ENCODE results near the gene ZNF22.

ZNF22 gene

DNA sequence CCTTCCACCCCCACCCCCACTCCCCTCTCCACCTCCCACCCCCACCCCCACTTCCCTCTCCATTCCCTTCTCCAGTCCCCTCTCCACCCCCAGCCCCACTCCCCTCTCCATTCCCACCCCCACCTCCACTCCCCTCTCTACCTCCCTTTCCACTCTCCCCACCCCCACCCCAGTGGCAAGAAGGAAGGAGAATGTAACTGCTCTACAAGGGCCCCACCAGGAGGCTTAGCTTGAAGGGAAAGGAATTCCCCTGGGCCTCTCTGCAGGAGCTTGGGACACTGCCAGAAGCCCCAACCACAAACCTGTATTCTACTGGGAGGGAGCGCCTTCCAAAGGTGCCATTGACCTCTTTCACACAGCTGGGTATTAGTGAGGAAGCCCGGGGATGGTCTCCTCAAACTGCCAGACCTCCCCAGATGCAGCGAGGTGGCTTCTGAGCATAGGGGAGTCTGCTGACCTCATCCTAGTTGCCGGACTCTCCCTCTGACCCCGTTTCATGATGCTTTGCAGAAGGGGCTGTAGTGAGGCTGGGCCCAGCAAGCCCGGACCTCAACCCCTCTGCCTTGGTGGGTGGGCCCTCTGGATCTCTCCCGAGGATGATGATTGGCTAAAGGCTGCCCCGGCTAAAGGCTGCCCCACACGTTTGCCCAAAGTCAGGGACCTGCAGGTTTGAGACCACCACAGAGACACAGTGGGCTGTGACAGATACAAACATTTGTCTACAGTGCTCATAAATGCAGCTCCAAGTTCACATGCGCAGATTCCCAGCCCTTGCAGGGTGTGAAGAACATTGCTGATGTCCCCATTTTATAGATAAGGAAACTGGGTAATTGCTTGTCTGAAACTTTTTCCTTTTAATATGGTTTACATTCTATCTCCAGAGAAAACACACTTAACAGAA, 25.0 kb upstream of the ZNF22 start:
- Histone ChIP-seq H3K36me3 (peaks cover 0 to 88% (median 24%) of the 10 kb centered on the region in 11 experiments; a peak in 18 of 22 replicates), H3K27me3 (no peaks in the 10 kb centered on the region), H3K9ac (peak overlapping the region; percentile 22 to 86 (median 80); a peak in 19 of 22 replicates), H3K4me2 (peak overlapping the region; percentile 92 to 100 (median 99)), H3K27ac (peak overlapping the region in 10 of 11 experiments; percentile 26 to 98 (median 92); a peak in 17 of 22 replicates), H3K4me1 (peaks cover 85 to 99% (median 98%) of the 10 kb centered on the region in 10 experiments), H4K20me1 (peaks cover 0 to 49% (median 16%) of the 10 kb centered on the region in 11 experiments; a peak in 9 of 22 replicates), H3K4me3 (peak overlapping the region; percentile 31 to 68 (median 63); a peak in 15 of 20 replicates), H3K9me3 (replicated peaks in 1 of 11) (no peaks in the 10 kb centered on the region)
- TF ChIP-seq Cebpa-rat (IDR thresholded peaks at IDR 0.05), result no peak

DNA sequence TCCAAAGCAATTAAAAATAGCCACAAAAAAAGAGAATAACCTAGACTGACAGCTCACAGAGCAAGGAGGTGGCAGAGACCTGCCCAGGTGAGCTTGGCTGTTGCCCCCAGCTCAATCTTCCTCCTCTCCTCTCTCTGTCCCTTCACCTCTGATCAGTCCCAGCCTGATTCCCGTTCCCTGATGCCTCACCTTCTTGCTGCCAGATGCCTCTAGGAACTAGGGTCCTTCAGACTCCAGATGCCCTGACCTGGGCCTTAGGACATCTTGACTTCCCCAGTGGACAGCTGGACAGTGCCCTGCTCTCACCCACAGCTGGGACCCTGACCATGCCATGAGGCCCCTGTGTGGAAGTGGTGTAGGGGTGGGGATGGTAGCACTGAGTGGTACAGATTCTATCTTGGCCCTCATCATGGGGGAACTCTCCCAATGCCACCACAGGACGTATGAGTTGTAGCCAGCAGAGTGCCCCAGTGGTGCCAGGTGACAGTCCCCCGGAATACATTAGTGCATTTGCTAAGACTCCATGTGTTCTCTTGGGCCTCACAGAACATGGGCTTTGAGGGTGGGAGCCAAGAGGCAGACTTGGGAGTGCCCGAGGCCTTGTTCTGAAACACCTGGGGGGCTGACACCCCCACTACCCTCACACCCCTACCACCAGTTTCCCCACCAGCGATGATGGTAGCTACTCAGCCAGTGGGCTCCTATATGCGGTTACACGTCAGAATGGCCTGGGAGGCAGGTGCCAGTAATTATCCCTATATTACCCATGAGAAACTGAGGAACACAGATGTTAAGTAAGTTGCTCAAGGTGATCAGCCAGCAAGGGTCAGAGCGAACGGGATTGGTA, 24.1 kb upstream of the ZNF22 start:
- Histone ChIP-seq H3K4me2 (peak overlapping the region; percentile 90 to 100 (median 97)), H3K4me3 (peak overlapping the region; percentile 61 to 68 (median 64); a peak in 19 of 20 replicates), H3K36me3 (peaks cover 0 to 88% (median 15%) of the 10 kb centered on the region in 11 experiments; a peak in 16 of 22 replicates), H3K9ac (peak overlapping the region; percentile 71 to 86 (median 78); a peak in 21 of 22 replicates), H3K27ac (peak overlapping the region in 9 of 11 experiments; percentile 24 to 81 (median 76); a peak in 14 of 22 replicates), H3K4me1 (peaks cover 94 to 99% (median 98%) of the 10 kb centered on the region in 10 experiments), H3K9me3 (replicated peaks in 1 of 11) (no peaks in the 10 kb centered on the region), H4K20me1 (peaks cover 0 to 58% (median 17%) of the 10 kb centered on the region in 11 experiments; a peak in 10 of 22 replicates), H3K27me3 (no peaks in the 10 kb centered on the region)
- no peak for TF ChIP-seq Cebpa-rat (IDR thresholded peaks at IDR 0.05)

DNA sequence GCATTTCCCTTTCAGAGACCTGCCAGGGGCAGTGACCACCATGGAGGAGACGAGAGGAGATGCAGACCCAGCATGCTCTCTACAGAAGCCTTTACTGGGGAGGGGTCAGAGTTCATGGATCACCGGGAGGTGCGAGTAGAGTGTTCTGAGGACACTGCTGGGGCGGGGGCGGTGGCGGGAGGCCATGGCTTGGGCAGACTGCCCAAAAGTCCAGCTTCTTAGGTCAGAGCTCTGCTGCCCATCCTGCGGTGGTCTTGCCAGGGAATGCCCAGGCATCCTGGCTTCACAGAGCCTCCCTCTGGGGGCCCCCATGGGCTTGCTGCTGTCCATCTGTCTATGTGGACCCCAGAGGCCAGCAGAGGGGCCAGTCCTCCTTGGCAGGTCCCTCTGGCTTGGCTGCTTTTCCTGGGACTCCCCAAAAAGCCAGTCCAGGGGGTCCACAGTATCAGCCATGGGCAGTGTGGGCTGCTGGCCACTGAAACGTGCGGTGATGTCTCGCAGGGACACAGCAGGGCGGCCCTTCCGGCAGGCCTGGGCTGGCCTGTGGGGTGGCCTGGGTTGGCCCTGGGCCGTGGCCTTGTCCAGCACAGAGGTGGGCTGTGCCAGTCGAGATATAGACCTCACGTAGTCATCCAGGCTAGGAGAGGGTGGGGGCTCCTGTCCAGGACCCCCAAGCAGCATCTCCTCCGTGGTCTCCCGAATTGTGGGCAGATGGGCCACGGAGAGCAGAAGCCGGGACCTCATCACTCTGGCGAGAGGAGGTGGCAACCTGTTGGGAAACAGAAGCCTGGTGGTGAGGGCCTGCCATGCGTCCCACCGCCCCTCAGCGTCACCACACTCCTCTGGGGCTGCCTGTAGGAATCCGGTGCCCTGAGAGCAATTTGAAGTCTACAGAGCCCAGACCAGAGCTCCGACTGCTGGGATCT, 23.2 kb upstream of the ZNF22 start:
- no peak for TF ChIP-seq Cebpa-rat (IDR thresholded peaks at IDR 0.05)
- H3K9me3 ChIP-seq (replicated peaks in 1 of 11), result no peaks in the 10 kb centered on the region
- H4K20me1 ChIP-seq, result peaks cover 0 to 68% (median 17%) of the 10 kb centered on the region in 11 experiments; a peak in 11 of 22 replicates
- peak overlapping the region; percentile 47 to 81 (median 76) for H3K27ac ChIP-seq
- peak overlapping the region; percentile 71 to 86 (median 78) for H3K9ac ChIP-seq
- peaks cover 0 to 88% (median 6%) of the 10 kb centered on the region in 11 experiments; a peak in 12 of 22 replicates for H3K36me3 ChIP-seq
- H3K4me3 ChIP-seq, result peak overlapping the region; percentile 61 to 68 (median 64)
- H3K27me3 ChIP-seq, result no peaks in the 10 kb centered on the region
- peak overlapping the region; percentile 90 to 100 (median 97) for H3K4me2 ChIP-seq
- H3K4me1 ChIP-seq, result peaks cover 97 to 99% (median 98%) of the 10 kb centered on the region in 10 experiments

DNA sequence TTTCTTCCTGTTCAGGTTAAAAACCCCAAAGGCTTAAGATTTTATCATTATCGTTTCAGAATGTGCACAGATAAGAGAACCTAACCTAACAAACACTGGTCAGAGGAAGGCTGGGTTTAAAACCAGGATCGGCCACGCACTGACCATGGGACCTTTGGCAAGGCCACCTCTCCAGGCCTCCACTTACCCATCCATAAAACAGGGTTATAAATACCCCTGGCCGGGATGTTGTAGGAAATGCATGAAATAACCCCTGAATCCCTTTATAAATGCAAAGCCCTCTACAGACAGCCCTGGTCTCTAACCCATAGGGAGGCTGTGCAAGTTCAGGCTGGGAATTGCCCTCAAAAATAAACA, 22.5 kb upstream of the ZNF22 start:
- Histone ChIP-seq H3K9me3 (replicated peaks in 1 of 11) (no peaks in the 10 kb centered on the region), H3K4me3 (peak overlapping the region; percentile 61 to 68 (median 64)), H3K27me3 (no peaks in the 10 kb centered on the region), H3K4me1 (peaks cover 94 to 98% (median 98%) of the 10 kb centered on the region in 10 experiments), H3K9ac (peak overlapping the region; percentile 71 to 86 (median 78)), H4K20me1 (peaks cover 0 to 74% (median 17%) of the 10 kb centered on the region in 11 experiments; a peak in 11 of 22 replicates), H3K4me2 (peak overlapping the region; percentile 90 to 100 (median 97)), H3K27ac (peak overlapping the region; percentile 47 to 81 (median 76)), H3K36me3 (peaks cover 0 to 88% (median 6%) of the 10 kb centered on the region in 11 experiments; a peak in 11 of 22 replicates)
- TF ChIP-seq Cebpa-rat (IDR thresholded peaks at IDR 0.05), result no peak

DNA sequence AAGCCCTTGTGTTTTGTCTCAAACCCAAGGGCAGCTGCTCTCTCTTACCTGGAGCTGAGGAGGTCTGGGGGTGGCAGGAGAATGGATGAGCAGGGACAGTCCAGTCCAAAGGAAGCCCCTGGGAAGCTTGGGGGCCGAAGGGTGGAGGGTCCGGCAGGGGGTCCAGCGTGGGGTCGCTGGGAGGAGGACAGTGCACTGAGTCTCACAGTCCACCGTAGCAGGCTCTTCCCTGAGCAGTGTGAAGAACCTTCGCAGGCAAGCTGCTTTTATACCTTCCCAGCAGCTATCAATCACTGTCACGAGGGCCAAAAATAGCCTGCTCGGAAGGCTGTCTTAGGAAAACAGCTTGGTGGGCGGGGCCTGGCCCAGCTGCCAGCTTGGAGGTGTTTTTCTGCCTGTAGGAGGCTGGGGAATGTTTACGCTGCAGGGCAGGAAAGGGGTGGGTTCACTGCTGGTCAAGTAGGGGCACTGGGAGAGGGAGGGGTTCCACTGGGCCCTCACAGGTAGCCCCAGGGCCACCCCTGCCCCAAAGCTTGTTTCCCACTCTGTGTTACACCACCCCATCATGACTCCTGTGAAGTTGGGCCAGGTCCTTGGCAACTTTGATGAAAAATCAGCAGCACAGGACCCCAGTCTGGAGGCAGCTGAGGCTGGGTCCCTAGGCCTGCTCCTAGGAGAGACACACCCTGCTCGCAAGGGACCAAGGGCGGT, 22.0 kb upstream of the ZNF22 start, which contains the start of gene DEPP1:
Gene DEPP1 (minus strand): TSS at position 240 of the 711 bp plus-strand sequence. CDS start 779 bp downstream, outside the sequence.
- peak within 1 kb of the TSS; percentile 61 to 68 (median 64) for H3K4me3 ChIP-seq
- H3K9ac ChIP-seq, result peak within 1 kb of the TSS; percentile 71 to 86 (median 78)
- peak within 1 kb of the TSS; percentile 90 to 100 (median 97) for H3K4me2 ChIP-seq

DNA sequence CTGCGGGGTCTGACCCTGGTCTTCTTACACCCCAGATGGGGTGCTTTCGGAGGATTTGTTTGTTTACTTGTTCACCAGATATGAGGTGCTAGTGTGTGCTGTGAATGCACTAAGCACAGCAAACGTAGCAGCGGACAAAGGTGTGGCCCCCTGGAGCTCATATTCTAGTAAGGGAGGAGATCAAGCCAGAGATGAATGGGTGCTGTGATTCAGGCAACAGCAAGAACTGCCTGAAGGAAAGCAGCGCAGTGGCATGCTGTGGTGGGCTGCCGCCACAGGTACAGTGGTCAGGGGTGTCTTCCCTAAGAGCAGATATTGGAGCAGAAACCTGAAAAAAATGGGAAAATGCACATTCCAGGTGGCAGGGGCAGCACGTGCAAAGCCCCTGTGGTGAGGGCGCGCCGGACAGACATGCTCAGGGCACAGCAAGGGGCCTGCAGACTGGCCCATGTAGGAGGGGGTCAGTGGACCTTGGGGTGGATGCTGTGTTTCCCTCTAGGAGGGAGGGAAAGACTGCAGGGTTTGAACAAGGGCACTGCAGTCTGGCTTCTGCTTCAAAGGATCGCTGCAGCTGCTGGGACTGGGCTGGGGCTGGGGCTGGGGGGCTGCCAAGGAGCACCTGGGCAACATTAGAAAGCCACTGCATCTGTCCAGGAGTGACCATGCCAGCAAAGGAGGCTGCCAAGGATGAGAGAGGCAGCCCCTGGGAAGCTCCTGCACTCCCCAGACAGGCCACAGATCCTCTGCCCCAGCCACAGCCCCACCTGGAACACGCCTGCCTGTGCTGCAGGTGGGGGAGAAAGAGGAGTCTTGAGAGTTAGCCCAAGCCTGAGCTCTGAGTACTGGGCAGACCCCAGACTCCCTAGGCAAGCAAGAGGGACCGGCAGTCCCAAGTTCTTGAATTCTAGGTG, 21.2 kb upstream of the ZNF22 start:
- H3K4me3 ChIP-seq, result peak overlapping the region in 3 of 10 experiments; percentile 62 to 68 (median 67); a peak in 4 of 20 replicates
- peaks cover 81 to 98% (median 90%) of the 10 kb centered on the region in 10 experiments for H3K4me1 ChIP-seq
- H3K36me3 ChIP-seq, result peaks cover 0 to 88% (median 16%) of the 10 kb centered on the region in 11 experiments; a peak in 15 of 22 replicates
- no peaks in the 10 kb centered on the region for H3K9me3 ChIP-seq (replicated peaks in 1 of 11)
- peaks cover 0 to 88% (median 17%) of the 10 kb centered on the region in 11 experiments; a peak in 11 of 22 replicates for H4K20me1 ChIP-seq
- peak overlapping the region; percentile 47 to 81 (median 76); a peak in 19 of 22 replicates for H3K27ac ChIP-seq
- no peak for TF ChIP-seq Cebpa-rat (IDR thresholded peaks at IDR 0.05)
- peak overlapping the region; percentile 90 to 100 (median 97) for H3K4me2 ChIP-seq
- H3K27me3 ChIP-seq, result no peaks in the 10 kb centered on the region
- peak overlapping the region; percentile 71 to 86 (median 78); a peak in 20 of 22 replicates for H3K9ac ChIP-seq

More for the DNA sequence above, 22.0 kb upstream of the ZNF22 start, which contains the start of gene DEPP1:
- Histone ChIP-seq H3K27me3 (no peaks in the 10 kb centered on the region), H4K20me1 (peaks cover 0 to 80% (median 17%) of the 10 kb centered on the region in 11 experiments; a peak in 11 of 22 replicates), H3K36me3 (peaks cover 0 to 88% (median 7%) of the 10 kb centered on the region in 11 experiments; a peak in 11 of 22 replicates), H3K4me1 (peaks cover 89 to 98% (median 97%) of the 10 kb centered on the region in 10 experiments), H3K27ac (peak within 1 kb of the TSS; percentile 47 to 81 (median 76)), H3K9me3 (replicated peaks in 1 of 11) (no peaks in the 10 kb centered on the region)
- TF ChIP-seq Cebpa-rat (IDR thresholded peaks at IDR 0.05), result no peak

Measured in BLaER1 treated with 17β-estradiol and CSF1 and Interleukin-3, amounts not matched to agents 10 nM and 100 nM (cell line).